Activated CD8-positive, alpha-beta T cell treated with anti-CD3 and anti-CD28 coated beads for 36 hours (primary cell): Measurements from ENCODE around the gene PXMP4. TPM values are rescaled to one million over a fixed set of nuclear protein-coding genes. Genes with fewer than 3 reads are reported as not detected.

ENCODE experiments used
- ATAC-seq: fragments of 200-7000 bp; cut with Tn5 transposase; one replicate; pipeline ENCODE4 v1.10.0; 2021; ENCODE audit warnings: mild to moderate bottlenecking, moderate library complexity
- CTCF ChIA-PET: fragments of 350-600 bp; sonication (Branson Sonifier 250); formaldehyde crosslinking; loops from one replicate; lab custom pipeline; 2021; ENCODE audit warnings: antibody characterized with exemption; lab: Charles Lee
- POLR2A ChIA-PET: fragments of 350-600 bp; sonication (Branson Sonifier 250); formaldehyde crosslinking; loops from one replicate; lab custom pipeline; 2021; ENCODE audit warnings: antibody characterized with exemption; lab: Charles Lee
- DNase-seq: peaks from one replicate; pipeline ENCODE4 v3.0.0-alpha.2; 2020
- H3K27ac Mint-ChIP-seq: one replicate; pipeline ENCODE4 v1.8.0; 2021; ENCODE audit warnings: mild to moderate bottlenecking, mixed read lengths
- H3K27me3 Mint-ChIP-seq: one replicate; pipeline ENCODE4 v1.8.0; 2021; ENCODE audit warnings: mixed read lengths
- H3K36me3 Mint-ChIP-seq: one replicate; pipeline ENCODE4 v1.8.0; 2021; ENCODE audit warnings: low read depth, mixed read lengths
- H3K4me1 Mint-ChIP-seq: one replicate; pipeline ENCODE4 v1.8.0; 2021; ENCODE audit warnings: low read depth, mixed read lengths
- H3K4me3 Mint-ChIP-seq: one replicate; pipeline ENCODE4 v1.8.0; 2021; ENCODE audit warnings: mild to moderate bottlenecking, moderate library complexity, mixed read lengths
- H3K9me3 Mint-ChIP-seq: one replicate; pipeline ENCODE4 v1.8.0; 2021; ENCODE audit warnings: mixed read lengths
- CTCF ChIP-seq: fragments of 200-600 bp; IDR thresholded peaks from one replicate; pipeline ENCODE4 v1.8.0; 2022; ENCODE audit warnings: antibody characterized with exemption, mild to moderate bottlenecking
- intact Hi-C: fragments of 100-400 bp; cut with micrococcal nuclease; formaldehyde crosslinking; loops from one replicate; pipeline ENCODE4 v1.10.0; 2022
- total RNA-seq, 2 experiments: library from RNA; stranded (reverse); gene quantifications; one replicate each; pipeline ENCODE4 v1.2.3, GENCODE V29; 2021

Gene PXMP4
- total RNA-seq, 2 experiments from 2014 or later, result 6.9 to 7.3 TPM

- H3K4me1 Mint-ChIP-seq, result peaks cover 28% of the 10 kb centered on the region
- intact Hi-C loops, result loop anchor here (5.0 kb wide), 1 partner anchor 196 kb away; no protein-coding TSS in a partner anchor
- no peaks in the 10 kb centered on the region for H3K36me3 Mint-ChIP-seq
- no peak overlapping the region for H3K27ac Mint-ChIP-seq
- peak; percentile 71 for TF ChIP-seq CTCF
- H3K27me3 Mint-ChIP-seq, result no peaks in the 10 kb centered on the region
- ChIA-PET CTCF (interaction anchor here (0.7 to 2.9 kb wide), 12 partner anchors 10 to 210 kb away, joined by 3 to 20 read pairs (median 4); partner anchors contain the start of genes ACTL10, C20orf144, CBFA2T2 and SNTA1), POLR2A (interaction anchor here (0.7 to 1.5 kb wide), 2 partner anchors 11 to 14 kb away, joined by 3 to 11 read pairs; partner anchors contain the start of gene ACTL10)
- H3K9me3 Mint-ChIP-seq, result no peaks in the 10 kb centered on the region
- no peak overlapping the region for H3K4me3 Mint-ChIP-seq
- ATAC-seq (peak; percentile 77), DNase-seq (peak; percentile 72)
Measured at GRCh38 chr20:33653218-33653899, 66.8 kb downstream of the PXMP4 start.

Other genes with a start within 250 kb of the PXMP4 start
- 10 to 100 TPM; 10.2 to 10.9 TPM for gene CBFA2T2, start 230.2 kb downstream of the PXMP4 start, total RNA-seq
- under 1 TPM; 0.29 to 0.36 TPM for gene C20orf144, start 58.0 kb downstream of the PXMP4 start, total RNA-seq
- gene ACTL10, start 53.4 kb downstream of the PXMP4 start, total RNA-seq, result 1 to 10 TPM; 2.4 TPM
- gene NECAB3, start 45.9 kb downstream of the PXMP4 start, total RNA-seq, result 10 to 100 TPM; 13.7 to 16.0 TPM
- gene E2F1, start 33.9 kb downstream of the PXMP4 start, total RNA-seq, result 10 to 100 TPM; 71.2 to 72.0 TPM
- gene ZNF341, start 11.7 kb upstream of the PXMP4 start, total RNA-seq, result 1 to 10 TPM; 4.3 to 5.0 TPM
- gene CHMP4B, start 91.0 kb upstream of the PXMP4 start, total RNA-seq, result 10 to 100 TPM; 82.0 to 82.9 TPM